Right lung (tissue), 5 donors: ENCODE measurements around the gene SST. TPM values are rescaled to one million over a fixed set of nuclear protein-coding genes. Genes with fewer than 3 reads are reported as not detected.
A peak's percentile ranks its signal among the peaks of the same experiment; 100 is the strongest.
"Not testable (repeated sequence)": the region's sequence is repeated elsewhere in the genome, so short reads cannot be mapped to it uniquely, and the experiment has no call there.

Experiments
- DNase-seq, 2 donors: peaks; one replicate each; pipeline ENCODE4 v3.0.0-alpha.2; 2013
- polyA plus RNA-seq, 5 donors: library from polyadenylated mRNA; unstranded; fragments of 120-200 nt; gene quantifications; one replicate each; pipeline versions ENCODE4 v1.2.1 to v1.2.3, GENCODE V29; 2013; ENCODE audit warnings: inconsistent platforms in 1 of 5, low replicate concordance in 1 of 5; ENCODE audit not compliant: insufficient read length in 5 of 5, insufficient read depth in 1 of 5

SST gene
- polyA plus RNA-seq, 5 donors = 0.74 to 1.6 (median 1.1) TPM

GRCh38 chr3:187684880-187685279 lies 14.7 kb upstream of the SST start:
- DNase-seq = no peak

DNA sequence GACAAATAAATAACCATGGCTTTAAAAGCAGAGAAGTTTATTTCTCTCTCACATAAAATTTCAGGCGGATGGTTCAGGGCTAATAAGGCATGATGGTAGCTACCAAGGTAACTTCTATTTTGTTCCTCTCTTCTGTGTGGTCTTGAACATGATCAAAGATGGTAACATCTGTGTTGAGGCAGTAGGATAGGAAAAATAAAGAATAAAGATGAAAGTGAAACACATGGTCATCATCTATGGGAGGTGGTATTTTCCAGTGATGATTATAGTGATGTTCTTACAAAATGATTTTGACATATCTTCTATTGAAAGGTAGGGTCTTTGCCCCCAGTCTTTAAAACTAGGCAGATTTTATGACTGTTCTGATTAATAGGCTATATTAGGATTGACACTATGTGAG lies 14.2 kb upstream of the SST start:
- no peak for DNase-seq

GRCh38 chr3:187681756-187682155 lies 11.6 kb upstream of the SST start:
- DNase-seq = not testable (repeated sequence)

DNA sequence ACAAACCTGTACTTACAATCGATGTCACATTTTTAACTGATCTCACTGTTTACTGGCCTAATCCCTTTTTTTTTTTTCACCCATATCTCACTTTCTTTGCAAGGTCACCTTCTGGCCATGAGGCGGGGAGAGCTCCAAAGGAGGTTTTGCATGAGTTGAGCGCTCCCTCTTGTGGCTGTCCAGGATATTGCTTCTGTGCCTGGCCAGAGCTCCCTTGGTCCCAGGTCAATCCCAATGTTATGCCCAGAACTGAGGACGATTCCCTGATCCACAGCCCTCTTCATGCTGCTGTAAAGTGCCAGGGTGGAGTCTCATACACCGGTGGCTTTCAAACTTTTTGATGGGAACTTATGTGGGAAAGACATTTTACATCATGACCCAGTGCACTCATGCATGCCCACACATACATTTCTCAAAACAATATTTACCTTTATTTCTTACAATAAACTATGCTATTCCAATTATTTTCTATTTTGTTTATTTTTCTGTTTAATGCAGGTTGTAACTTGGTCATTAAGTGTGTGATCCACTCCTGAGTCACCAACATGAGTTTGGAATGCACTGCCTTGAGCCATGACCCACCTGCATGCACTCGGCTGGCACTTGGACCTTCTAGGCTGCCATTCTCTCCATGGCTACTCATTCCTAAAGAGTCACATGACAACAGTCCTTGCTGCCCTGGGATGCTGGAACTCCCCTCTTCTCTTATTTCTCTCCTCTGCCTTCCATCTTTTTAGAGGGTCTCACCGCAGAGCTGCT lies 9.6 kb upstream of the SST start:
- DNase-seq = peak; percentile 33 to 45

- no peak for DNase-seq
These were observed 8.6 kb upstream of the SST start for GRCh38 chr3:187678726-187679268.

DNA sequence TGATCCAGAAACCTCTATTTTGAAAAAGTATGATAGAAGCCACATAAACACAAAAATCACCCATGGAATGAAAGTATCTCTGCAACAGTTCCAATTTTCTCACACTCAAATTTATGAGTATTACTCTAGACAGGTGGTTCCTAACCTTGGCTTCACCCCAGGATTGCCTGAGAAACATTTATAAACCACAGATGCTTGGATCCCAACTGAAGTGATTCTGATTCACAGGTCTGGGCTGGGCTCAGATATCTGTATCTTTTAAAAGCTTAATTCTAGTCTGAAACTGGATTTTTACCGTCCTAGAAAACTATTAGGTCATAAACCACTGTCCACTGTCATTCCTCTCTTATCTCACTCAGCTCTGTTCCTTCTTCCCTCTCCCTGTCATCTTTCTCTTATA lies 7.4 kb upstream of the SST start:
- no peak for DNase-seq

DNA sequence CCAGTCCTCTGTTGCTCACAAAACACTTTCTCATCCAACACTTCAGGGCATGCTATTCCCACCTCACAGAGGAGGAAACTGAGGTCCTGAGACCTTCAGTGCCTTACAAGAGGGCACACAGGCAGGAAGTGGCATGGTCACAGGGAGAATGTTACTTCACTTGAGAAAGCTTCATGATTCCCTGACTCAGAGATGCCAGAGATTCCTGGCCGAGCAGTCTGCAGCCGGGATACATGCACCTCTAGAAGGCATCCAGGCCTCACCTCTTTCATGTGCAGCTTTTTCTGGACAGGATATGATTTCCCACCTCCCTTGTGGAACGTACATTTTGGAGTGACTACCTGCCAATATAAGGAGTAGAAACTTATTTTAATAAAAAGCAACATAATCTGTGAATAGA lies 2.8 kb upstream of the SST start:
- no peak for DNase-seq

DNA sequence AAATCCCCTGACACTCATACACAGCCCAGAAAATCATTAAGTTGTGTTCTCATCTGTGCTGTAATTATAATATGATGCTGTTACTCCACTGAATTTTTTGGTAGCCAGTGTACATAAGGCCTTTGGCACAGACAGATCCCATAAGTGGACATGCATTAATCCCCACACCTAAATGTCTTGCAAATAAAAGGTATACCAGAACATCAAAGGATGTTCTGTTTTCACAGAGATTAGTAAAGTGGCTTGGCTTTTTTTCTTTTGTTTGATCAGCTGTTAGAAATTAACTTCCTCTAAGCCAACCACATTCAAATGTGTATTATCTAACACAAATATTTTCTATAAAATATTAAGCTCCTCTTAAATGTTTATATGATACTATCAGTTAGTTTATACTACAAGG lies 2.7 kb downstream of the SST start:
- no peak for DNase-seq

GRCh38 chr3:187665764-187666402 lies 4.3 kb downstream of the SST start:
- DNase-seq = no peak

DNA sequence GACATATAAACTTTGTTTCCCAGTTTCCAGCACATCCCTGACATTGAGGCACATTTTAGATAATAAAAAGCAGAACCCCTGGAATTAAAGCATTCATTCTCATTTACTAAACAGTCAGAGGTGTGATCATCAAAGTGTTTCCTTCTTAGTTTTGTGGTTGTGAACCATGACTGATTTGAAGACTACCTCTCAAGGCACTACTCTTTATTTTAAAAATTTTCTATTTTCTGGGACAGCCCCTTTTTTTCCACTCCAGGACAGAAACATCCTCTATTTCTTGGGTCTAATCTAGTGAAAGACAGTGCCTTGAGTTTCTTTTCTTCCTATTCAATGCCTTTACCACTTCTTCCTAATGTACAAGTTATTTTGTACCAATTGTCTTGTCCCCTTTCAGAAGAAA lies 5.2 kb downstream of the SST start:
- DNase-seq = no peak

DNA sequence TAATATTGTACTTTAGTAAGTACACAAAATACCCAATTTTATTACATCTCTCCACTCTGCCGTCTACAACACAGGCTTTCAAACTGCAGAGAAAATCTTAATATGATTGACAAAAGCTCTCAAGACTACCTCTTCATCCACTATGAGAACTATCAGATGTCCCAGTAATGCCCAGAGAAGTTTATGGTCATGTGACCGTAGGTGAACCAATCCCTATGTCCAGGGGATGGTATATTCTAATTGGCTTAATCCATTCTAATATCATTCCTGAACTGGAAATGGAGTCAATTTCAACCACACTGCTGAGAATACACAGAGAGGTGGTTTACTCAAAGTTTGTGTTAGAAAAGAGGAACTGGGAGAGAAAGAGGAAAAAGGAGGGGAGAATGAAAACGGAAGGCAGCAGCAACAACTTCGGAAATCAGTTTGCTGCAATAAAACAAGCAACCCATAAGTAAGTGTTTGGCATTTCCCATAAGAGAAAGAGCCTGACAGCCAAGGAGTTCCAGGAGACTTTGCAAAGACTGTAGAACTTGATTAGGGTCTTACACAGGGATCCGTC lies 7.3 kb downstream of the SST start:
- no peak for DNase-seq

DNA sequence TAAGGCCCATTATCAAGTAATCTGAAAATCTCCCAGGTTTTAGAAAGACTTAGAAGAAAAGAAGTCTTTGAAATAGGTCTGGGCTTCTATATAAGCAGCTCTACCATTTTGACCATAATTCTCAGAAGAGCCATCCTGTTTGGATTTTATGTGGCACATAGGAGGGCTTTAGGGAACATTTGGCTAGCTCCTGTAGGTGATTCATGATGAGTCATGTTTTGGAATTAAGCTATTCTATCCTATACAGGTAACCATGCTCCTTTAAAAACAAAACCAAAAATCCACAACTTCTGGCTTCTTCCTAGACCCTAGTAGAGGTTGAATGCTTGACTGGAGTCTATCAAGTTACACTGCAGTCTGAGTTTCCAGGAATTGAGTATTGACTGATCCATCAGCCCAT lies 8.9 kb downstream of the SST start:
- DNase-seq = no peak

GRCh38 chr3:187651282-187651681 lies 18.9 kb downstream of the SST start:
- DNase-seq = no peak

DNA sequence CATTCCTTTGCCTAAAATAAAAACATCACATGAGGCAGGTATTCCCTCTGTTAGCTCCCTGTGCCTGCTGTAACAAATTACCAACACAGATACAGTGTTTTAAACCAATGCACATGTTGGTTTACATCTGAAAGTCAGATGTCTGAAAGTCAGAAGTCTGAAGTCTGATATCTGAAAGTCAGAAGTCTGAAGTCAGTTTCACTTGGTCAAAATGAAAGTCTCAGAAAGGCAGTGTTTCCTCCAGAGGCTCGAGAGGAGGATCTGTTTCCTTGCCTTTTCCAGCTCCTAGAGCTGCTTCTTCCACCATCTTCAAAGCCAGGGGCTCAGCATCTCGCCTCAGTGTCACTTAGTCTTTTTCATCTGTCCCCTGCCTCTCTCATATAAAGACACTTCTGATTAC lies 22.0 kb downstream of the SST start:
- DNase-seq = no peak

DNA sequence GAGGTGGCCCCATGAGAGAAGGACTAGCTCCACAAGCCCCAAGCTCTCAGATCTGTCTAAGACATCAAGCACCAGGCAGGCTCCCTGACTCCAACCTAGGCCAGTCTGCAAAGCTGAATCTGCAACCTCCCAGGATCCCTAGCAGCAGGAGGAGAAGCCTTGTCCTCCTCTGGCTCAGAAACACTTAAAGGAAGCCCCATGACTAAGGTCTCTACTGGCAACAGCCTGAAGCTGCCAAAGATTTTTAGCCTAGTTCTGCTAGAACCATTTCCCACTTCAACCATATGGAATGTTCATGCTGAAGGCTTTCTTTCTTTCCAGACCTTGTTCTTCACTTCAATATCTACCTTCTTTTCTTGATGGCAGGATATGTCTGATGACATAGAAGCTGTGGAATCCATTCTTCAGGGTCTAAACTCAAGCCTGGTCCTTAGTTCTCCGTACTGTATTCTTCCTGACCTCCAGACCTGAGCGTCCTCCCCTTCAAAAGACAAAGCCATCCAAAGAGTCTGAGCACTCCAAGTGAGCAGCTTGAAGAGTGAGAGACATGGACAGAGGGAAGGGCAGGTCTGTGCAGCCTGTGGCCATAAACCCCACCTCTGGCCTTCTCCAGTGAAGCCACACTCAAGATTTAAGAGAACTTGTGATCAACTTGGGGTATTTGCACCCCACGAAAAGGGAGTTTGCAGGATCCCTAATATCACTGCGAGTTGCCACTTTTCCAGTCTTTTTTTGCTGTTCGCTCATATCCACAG lies 23.1 kb downstream of the SST start:
- no peak for DNase-seq

- not testable (repeated sequence) for DNase-seq
These were observed 24.8 kb downstream of the SST start for GRCh38 chr3:187645379-187645778.

DNA sequence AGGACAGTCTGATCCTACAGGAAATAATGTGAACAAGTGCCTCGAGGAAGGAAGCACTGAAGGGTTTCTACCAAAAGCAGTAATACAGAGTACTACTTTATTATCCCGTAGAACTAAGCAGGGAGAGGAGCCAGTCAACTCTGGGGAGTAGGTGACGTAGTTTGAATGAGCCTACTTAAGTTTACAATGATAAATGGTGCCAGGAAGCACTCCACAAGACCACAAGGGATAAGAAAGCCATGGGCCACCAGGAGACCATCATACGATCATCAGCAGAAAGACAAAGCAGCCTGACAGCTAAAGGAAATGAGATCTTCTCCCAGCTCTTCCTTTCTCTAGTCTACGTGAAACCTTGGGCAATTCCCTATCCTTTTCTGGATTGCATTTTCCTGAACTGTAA lies 27.3 kb downstream of the SST start:
- no peak for DNase-seq

DNA sequence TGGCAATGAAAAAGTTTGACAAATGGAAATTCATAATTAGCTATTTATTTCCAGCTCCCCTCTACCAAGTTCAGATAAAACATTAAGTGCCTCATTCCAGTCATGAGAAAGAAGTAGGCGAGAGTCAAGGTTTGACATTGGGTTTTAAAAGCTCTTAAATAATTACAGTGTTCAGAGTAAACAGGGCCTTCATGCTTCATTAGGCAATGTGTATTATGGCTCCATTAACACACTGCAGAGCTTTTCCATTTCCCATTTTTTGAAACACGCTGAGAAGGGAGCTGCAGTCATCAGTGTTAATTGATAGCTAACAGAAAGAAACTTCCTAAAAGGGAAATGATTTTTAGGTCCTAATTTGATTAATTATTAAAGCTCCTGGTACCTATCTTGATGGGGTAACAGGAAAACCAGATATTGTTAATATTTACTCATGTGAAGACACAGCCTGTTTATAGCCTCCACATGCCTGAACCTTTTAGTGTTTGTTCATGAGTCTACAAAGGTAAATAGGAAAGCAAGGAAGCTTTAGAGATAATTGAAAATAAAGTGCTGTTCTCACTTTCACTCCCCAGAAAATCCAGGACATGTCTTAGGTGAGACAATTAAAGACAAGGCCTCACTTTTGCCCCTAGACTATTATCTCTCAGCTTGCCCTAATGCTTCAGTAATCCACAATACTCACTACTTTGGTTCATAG lies 28.7 kb downstream of the SST start:
- DNase-seq = no peak

DNA sequence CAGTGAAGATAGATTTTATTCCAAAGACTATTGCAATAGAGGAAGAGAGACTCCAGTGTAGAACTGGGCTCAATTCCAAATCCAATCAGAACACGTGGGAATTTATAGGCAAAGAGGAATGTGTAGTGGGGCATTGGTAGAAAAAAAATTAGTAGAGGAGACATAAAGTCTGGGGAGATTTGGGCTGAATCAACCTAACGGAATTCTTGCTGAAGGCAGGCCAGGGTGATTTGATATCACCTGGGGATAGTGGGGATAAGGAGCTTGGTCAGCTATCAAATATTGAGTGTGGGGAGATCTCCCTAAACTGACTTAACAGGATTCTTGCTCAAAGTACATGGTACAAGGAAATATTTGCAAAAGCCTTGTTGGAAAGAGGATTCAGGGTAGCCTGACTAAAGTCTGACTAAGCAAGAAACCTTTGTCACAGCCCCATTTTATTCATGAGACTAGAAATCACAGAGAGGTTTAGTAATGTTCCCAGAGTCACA lies 29.6 kb downstream of the SST start:
- no peak for DNase-seq

- no peak for DNase-seq
These were observed 30.1 kb downstream of the SST start for GRCh38 chr3:187639927-187640568.

DNA sequence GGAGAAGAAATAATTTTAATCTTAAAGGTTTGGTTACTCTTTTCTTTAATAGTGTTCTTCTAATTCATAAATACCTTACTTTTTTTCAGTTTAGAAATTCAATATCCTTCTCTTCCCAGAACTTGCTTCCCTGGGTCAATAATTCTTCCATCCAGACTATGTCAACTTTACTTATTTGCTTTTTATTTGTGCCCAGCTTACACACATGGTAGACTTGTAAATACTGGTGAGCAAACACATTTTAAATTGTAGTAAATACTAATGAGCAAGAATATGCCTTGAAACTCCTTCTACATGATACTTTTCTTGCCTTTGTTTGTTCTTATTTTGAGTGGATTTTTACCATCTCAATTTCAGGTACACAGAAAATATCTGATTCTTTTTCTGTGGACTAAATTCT lies 33.7 kb downstream of the SST start:
- DNase-seq = no peak
